ENCODE results near the gene GABRG3. TPM values are rescaled to one million over a fixed set of nuclear protein-coding genes. Genes with fewer than 3 reads are reported as not detected.
"Not testable (repeated sequence)": the region's sequence is repeated elsewhere in the genome, so short reads cannot be mapped to it uniquely, and the experiment has no call there.

GABRG3 gene
- total and polyA plus RNA-seq, 7 donors: not detected

- intact Hi-C loops (cut with DNase I): no loop called here
- Histone ChIP-seq H3K4me3 (no peak overlapping the region), H3K9me3 (peaks cover 16% of the 10 kb centered on the region), H3K27me3 (ENCODE audit: insufficient read depth in 3 of 3, low read length in 2 of 3) (peaks cover 0 to 2% (median 0%) of the 10 kb centered on the region in 3 donors), H3K27ac (no peak overlapping the region), H3K36me3 (ENCODE audit: insufficient read depth in 1 of 2, low read depth in 1 of 2) (no peaks in the 10 kb centered on the region), H3K4me1 (no peaks in the 10 kb centered on the region)
- WGBS, 3 donors: 69 to 84% (median 75%) methylated on average over 7 of the region's 7 CpGs
- no peak for ATAC-seq
- TF ChIP-seq CTCF (IDR thresholded peaks at IDR 0.05): no peak
- no peak for DNase-seq
Measured at GRCh38 chr15:27179789-27180188, 208.8 kb downstream of the GABRG3 start.

GRCh38 chr15:27182561-27183110 lies 211.7 kb downstream of the GABRG3 start:
- DNase-seq: no peak
- intact Hi-C loops (cut with DNase I): no loop called here
- ATAC-seq: no peak
- WGBS, 3 donors: 66 to 70% (median 69%) methylated on average over 13 of the region's 13 CpGs
- Histone ChIP-seq H3K4me3 (no peak overlapping the region), H3K9me3 (no peaks in the 10 kb centered on the region), H3K27me3 (ENCODE audit: insufficient read depth in 3 of 3, low read length in 2 of 3) (no peaks in the 10 kb centered on the region), H3K4me1 (no peaks in the 10 kb centered on the region), H3K27ac (no peak overlapping the region), H3K36me3 (ENCODE audit: insufficient read depth in 1 of 2, low read depth in 1 of 2) (no peaks in the 10 kb centered on the region)
- no peak for TF ChIP-seq CTCF (IDR thresholded peaks at IDR 0.05)

GRCh38 chr15:27183201-27183600 lies 212.2 kb downstream of the GABRG3 start:
- no peaks in the 10 kb centered on the region for H3K9me3 ChIP-seq
- no peak overlapping the region for H3K27ac ChIP-seq
- H3K4me3 ChIP-seq: no peak overlapping the region
- H3K4me1 ChIP-seq: no peaks in the 10 kb centered on the region
- 39 to 49% (median 49%) methylated on average over 4 of the region's 4 CpGs for WGBS, 3 donors
- intact Hi-C loops (cut with DNase I): no loop called here
- no peaks in the 10 kb centered on the region for H3K36me3 ChIP-seq (ENCODE audit: insufficient read depth in 1 of 2, low read depth in 1 of 2)
- no peak for TF ChIP-seq CTCF (IDR thresholded peaks at IDR 0.05)
- no peak for DNase-seq
- no peak for ATAC-seq
- H3K27me3 ChIP-seq (ENCODE audit: insufficient read depth in 3 of 3, low read length in 2 of 3): no peaks in the 10 kb centered on the region

- H3K27ac ChIP-seq; H3K27me3 ChIP-seq (ENCODE audit: insufficient read depth in 3 of 3, low read length in 2 of 3); intact Hi-C loops (cut with DNase I); DNase-seq; H3K4me3 ChIP-seq; H3K36me3 ChIP-seq (ENCODE audit: insufficient read depth in 1 of 2, low read depth in 1 of 2); ATAC-seq; H3K4me1 ChIP-seq; H3K9me3 ChIP-seq: not testable (repeated sequence)
- 77 to 81% (median 80%) methylated on average over 4 of the region's 4 CpGs for WGBS, 3 donors
Measured at GRCh38 chr15:27191515-27191914, 220.5 kb downstream of the GABRG3 start.

- no peak for TF ChIP-seq CTCF (IDR thresholded peaks at IDR 0.05)
- DNase-seq: no peak
- WGBS, 3 donors: 59 to 64% (median 63%) methylated on average over 6 of the region's 6 CpGs
- Histone ChIP-seq H3K9me3 (peaks cover 3% of the 10 kb centered on the region), H3K36me3 (ENCODE audit: insufficient read depth in 1 of 2, low read depth in 1 of 2) (no peaks in the 10 kb centered on the region), H3K27ac (no peak overlapping the region), H3K4me3 (no peak overlapping the region), H3K27me3 (ENCODE audit: insufficient read depth in 3 of 3, low read length in 2 of 3) (no peaks in the 10 kb centered on the region), H3K4me1 (no peaks in the 10 kb centered on the region)
- no peak for ATAC-seq
- intact Hi-C loops (cut with DNase I): no loop called here
Measured at GRCh38 chr15:27196691-27197090, 225.7 kb downstream of the GABRG3 start.

Measured in psoas muscle (tissue), 8 donors.